ENCODE measurements around the gene SPEG. TPM values are rescaled to one million over a fixed set of nuclear protein-coding genes. Genes with fewer than 3 reads are reported as not detected.

The SPEG gene
- polyA plus RNA-seq, 1 donor (not counting 4 experiments of a cell fraction or from before 2014, with no cell fraction given) = 18.8 TPM

GRCh38 chr2:219446101-219446504 lies 11.5 kb downstream of the SPEG start:
- Histone ChIP-seq H3K27me3 (ENCODE audit: control insufficient read depth, extremely low read depth, insufficient read depth, low read length) (no peaks in the 10 kb centered on the region), H3K4me1 (ENCODE audit: control insufficient read depth, extremely low read depth, insufficient read depth, low read length) (peaks cover 10% of the 10 kb centered on the region), H3K79me2 (ENCODE audit: control insufficient read depth, insufficient read depth, low read length) (no peaks in the 10 kb centered on the region), H3K36me3 (ENCODE audit: control insufficient read depth in 2 of 2, extremely low read depth in 1 of 2, insufficient read depth in 2 of 2, low read length in 2 of 2) (peaks cover 8 to 15% of the 10 kb centered on the region in 2 experiments), H3K9ac (ENCODE audit: control insufficient read depth, extremely low read depth, insufficient read depth, low read length) (no peak overlapping the region), H4K20me1 (ENCODE audit: control insufficient read depth, extremely low read depth, insufficient read depth, low read length) (no peaks in the 10 kb centered on the region), H3K4me3 (ENCODE audit: control insufficient read depth in 2 of 3, extremely low read depth in 1 of 3, insufficient read depth in 2 of 3, low read depth in 1 of 3, low read length in 3 of 3) (no peak overlapping the region), H3K9me3 (ENCODE audit: control insufficient read depth, low read depth, low read length) (no peaks in the 10 kb centered on the region), H3K4me2 (ENCODE audit: control insufficient read depth, extremely low read depth, insufficient read depth, low read depth, low read length) (no peak overlapping the region), H2AFZ (ENCODE audit: control insufficient read depth, low read length) (no peak overlapping the region), H3K27ac (ENCODE audit: control insufficient read depth, insufficient read depth, low read length) (no peak overlapping the region), H3K9me1 (ENCODE audit: control insufficient read depth, extremely low read depth, insufficient read depth, low read length) (no peaks in the 10 kb centered on the region)
- DNase-seq (ENCODE audit: low read depth, low spot score) (no peak), FAIRE-seq (no peak)
- dilution Hi-C loops (cut with MboI; ENCODE audit: extremely low pct_ligation_motif_present, low sequenced_read_pairs) = no loop called here
- TF ChIP-seq EZH2 (IDR thresholded peaks at IDR 0.05; ENCODE audit: low read length) = no peak

GRCh38 chr2:219446689-219447088 lies 12.0 kb downstream of the SPEG start:
- Histone ChIP-seq H2AFZ (ENCODE audit: control insufficient read depth, low read length) (no peak overlapping the region), H3K9me1 (ENCODE audit: control insufficient read depth, extremely low read depth, insufficient read depth, low read length) (no peaks in the 10 kb centered on the region), H3K27me3 (ENCODE audit: control insufficient read depth, extremely low read depth, insufficient read depth, low read length) (no peaks in the 10 kb centered on the region), H3K9me3 (ENCODE audit: control insufficient read depth, low read depth, low read length) (no peaks in the 10 kb centered on the region), H3K27ac (ENCODE audit: control insufficient read depth, insufficient read depth, low read length) (no peak overlapping the region), H3K4me2 (ENCODE audit: control insufficient read depth, extremely low read depth, insufficient read depth, low read depth, low read length) (no peak overlapping the region), H4K20me1 (ENCODE audit: control insufficient read depth, extremely low read depth, insufficient read depth, low read length) (no peaks in the 10 kb centered on the region), H3K79me2 (ENCODE audit: control insufficient read depth, insufficient read depth, low read length) (no peaks in the 10 kb centered on the region), H3K4me3 (ENCODE audit: control insufficient read depth in 2 of 3, extremely low read depth in 1 of 3, insufficient read depth in 2 of 3, low read depth in 1 of 3, low read length in 3 of 3) (no peak overlapping the region), H3K36me3 (ENCODE audit: control insufficient read depth in 2 of 2, extremely low read depth in 1 of 2, insufficient read depth in 2 of 2, low read length in 2 of 2) (peaks cover 8 to 15% of the 10 kb centered on the region in 2 experiments), H3K4me1 (ENCODE audit: control insufficient read depth, extremely low read depth, insufficient read depth, low read length) (peaks cover 5% of the 10 kb centered on the region), H3K9ac (ENCODE audit: control insufficient read depth, extremely low read depth, insufficient read depth, low read length) (no peak overlapping the region)
- TF ChIP-seq, protein P1, sequence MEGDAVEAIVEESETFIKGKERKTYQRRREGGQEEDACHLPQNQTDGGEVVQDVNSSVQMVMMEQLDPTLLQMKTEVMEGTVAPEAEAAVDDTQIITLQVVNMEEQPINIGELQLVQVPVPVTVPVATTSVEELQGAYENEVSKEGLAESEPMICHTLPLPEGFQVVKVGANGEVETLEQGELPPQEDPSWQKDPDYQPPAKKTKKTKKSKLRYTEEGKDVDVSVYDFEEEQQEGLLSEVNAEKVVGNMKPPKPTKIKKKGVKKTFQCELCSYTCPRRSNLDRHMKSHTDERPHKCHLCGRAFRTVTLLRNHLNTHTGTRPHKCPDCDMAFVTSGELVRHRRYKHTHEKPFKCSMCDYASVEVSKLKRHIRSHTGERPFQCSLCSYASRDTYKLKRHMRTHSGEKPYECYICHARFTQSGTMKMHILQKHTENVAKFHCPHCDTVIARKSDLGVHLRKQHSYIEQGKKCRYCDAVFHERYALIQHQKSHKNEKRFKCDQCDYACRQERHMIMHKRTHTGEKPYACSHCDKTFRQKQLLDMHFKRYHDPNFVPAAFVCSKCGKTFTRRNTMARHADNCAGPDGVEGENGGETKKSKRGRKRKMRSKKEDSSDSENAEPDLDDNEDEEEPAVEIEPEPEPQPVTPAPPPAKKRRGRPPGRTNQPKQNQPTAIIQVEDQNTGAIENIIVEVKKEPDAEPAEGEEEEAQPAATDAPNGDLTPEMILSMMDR (optimal IDR thresholded peaks at IDR 0.05 in 1 of 3, IDR thresholded peaks at IDR 0.05 in 1 of 3, conservative IDR thresholded peaks at IDR 0.05 in 1 of 3; ENCODE audit: extremely low read depth in 1 of 3, insufficient read depth in 2 of 3, low read length in 3 of 3) = no peak
- no peak for TF ChIP-seq EZH2 (IDR thresholded peaks at IDR 0.05; ENCODE audit: low read length)
- dilution Hi-C loops (cut with MboI; ENCODE audit: extremely low pct_ligation_motif_present, low sequenced_read_pairs) = no loop called here
- DNase-seq (ENCODE audit: low read depth, low spot score) = no peak
- no peak for FAIRE-seq
